ENCODE data around the gene TNFRSF8. TPM values are rescaled to one million over a fixed set of nuclear protein-coding genes. Genes with fewer than 3 reads are reported as not detected.

Gene TNFRSF8
- total and polyA plus RNA-seq, 2 donors (not counting 1 experiment from before 2014, with no cell fraction given), result 0.36 to 0.57 TPM

- TF ChIP-seq, protein P1, sequence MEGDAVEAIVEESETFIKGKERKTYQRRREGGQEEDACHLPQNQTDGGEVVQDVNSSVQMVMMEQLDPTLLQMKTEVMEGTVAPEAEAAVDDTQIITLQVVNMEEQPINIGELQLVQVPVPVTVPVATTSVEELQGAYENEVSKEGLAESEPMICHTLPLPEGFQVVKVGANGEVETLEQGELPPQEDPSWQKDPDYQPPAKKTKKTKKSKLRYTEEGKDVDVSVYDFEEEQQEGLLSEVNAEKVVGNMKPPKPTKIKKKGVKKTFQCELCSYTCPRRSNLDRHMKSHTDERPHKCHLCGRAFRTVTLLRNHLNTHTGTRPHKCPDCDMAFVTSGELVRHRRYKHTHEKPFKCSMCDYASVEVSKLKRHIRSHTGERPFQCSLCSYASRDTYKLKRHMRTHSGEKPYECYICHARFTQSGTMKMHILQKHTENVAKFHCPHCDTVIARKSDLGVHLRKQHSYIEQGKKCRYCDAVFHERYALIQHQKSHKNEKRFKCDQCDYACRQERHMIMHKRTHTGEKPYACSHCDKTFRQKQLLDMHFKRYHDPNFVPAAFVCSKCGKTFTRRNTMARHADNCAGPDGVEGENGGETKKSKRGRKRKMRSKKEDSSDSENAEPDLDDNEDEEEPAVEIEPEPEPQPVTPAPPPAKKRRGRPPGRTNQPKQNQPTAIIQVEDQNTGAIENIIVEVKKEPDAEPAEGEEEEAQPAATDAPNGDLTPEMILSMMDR (IDR thresholded peaks at IDR 0.05), result no peak
- TF ChIP-seq EZH2 (IDR thresholded peaks at IDR 0.05; ENCODE audit: borderline replicate concordance, insufficient read depth, low read depth, low read length, poor library complexity, severe bottlenecking), result no peak
- Histone ChIP-seq H3K9me3 (ENCODE audit: control extremely low read depth in 1 of 3, control insufficient read depth in 2 of 3, insufficient read depth in 1 of 3, low read length in 2 of 3) (peaks cover 0 to 3% (median 0%) of the 10 kb centered on the region in 3 donors), H3K4me3 (ENCODE audit: control extremely low read depth in 1 of 5, extremely low read depth in 1 of 5, insufficient read depth in 1 of 5, low read depth in 2 of 5, low read length in 4 of 5) (no peak overlapping the region), H3K4me1 (ENCODE audit: control insufficient read depth in 2 of 2, insufficient read depth in 2 of 2, low read length in 2 of 2) (peaks cover 58 to 90% of the 10 kb centered on the region in 2 donors), H3K4me2 (replicated peaks; ENCODE audit: low read depth, low read length, poor library complexity, severe bottlenecking) (peak overlapping the region; percentile 24), H3K9ac (ENCODE audit: low read length) (no peak overlapping the region), H3K36me3 (replicated peaks in 1 of 2; ENCODE audit: control extremely low read depth in 1 of 2, control insufficient read depth in 1 of 2, extremely low read depth in 1 of 2, insufficient read depth in 2 of 2, low read length in 1 of 2) (no peaks in the 10 kb centered on the region), H3K79me2 (ENCODE audit: control insufficient read depth, insufficient read depth, low read length) (no peaks in the 10 kb centered on the region), H4K20me1 (ENCODE audit: control insufficient read depth, insufficient read depth, low read length, poor library complexity, severe bottlenecking) (no peaks in the 10 kb centered on the region), H3K27ac (ENCODE audit: low read length in 2 of 2) (peak overlapping the region; percentile 27 to 33), H2AFZ (ENCODE audit: insufficient read depth, low read depth, low read length, poor library complexity, severe bottlenecking) (no peak overlapping the region), H3K27me3 (replicated peaks in 1 of 4; ENCODE audit: control extremely low read depth in 1 of 4, control insufficient read depth in 3 of 4, insufficient read depth in 4 of 4, low read length in 3 of 4) (no peaks in the 10 kb centered on the region)
- POLR2A ChIA-PET, result interaction anchor here (0.6 to 1.0 kb wide), 4 partner anchors 11 to 32 kb away, joined by 3 to 4 read pairs (median 3); no protein-coding TSS in a partner anchor
- peak overlapping the region; percentile 83 for H3K27ac Mint-ChIP-seq
- CTCF ChIA-PET, result interaction anchor here (0.7 to 2.6 kb wide), 8 partner anchors 15 to 53 kb away, joined by 3 to 14 read pairs (median 5); no protein-coding TSS in a partner anchor
- peak overlapping the region; percentile 64 for H3K4me3 Mint-ChIP-seq
- peaks cover 77% of the 10 kb centered on the region for H3K4me1 Mint-ChIP-seq
- ATAC-seq (ENCODE audit: low read depth) (peak; percentile 14), DNase-seq (peak; percentile 67)
- no peaks in the 10 kb centered on the region for H3K9me3 Mint-ChIP-seq (ENCODE audit: insufficient read depth)
- intact Hi-C loops (cut with micrococcal nuclease), result loop anchor here (10.0 kb wide), 1 partner anchor 253 kb away; no protein-coding TSS in a partner anchor
- 10% methylated on average over 1 of the region's 10 CpGs for WGBS (ENCODE audit: insufficient coverage)
- H3K27me3 Mint-ChIP-seq, result no peaks in the 10 kb centered on the region
Observed at GRCh38 chr1:12157366-12158231, 94.5 kb downstream of the TNFRSF8 start.
